Left lobe of liver (tissue), 2 donors: ENCODE results near the gene SRSF8. TPM values are rescaled to one million over a fixed set of nuclear protein-coding genes. Genes with fewer than 3 reads are reported as not detected.
A peak's percentile ranks its signal among the peaks of the same experiment; 100 is the strongest.
"Not testable (repeated sequence)": the region's sequence is repeated elsewhere in the genome, so short reads cannot be mapped to it uniquely, and the experiment has no call there.

Experiments used
- ATAC-seq: fragments of 200-7000 bp; cut with Tn5 transposase; one replicate; pipeline ENCODE4 v1.9.1; 2020; ENCODE audit warnings: mild to moderate bottlenecking, moderate library complexity
- DNase-seq: peaks from one replicate; pipeline ENCODE4 v3.0.0-alpha.2; 2020; ENCODE audit warnings: low spot score
- total RNA-seq: library from RNA; stranded (reverse); gene quantifications from one replicate; pipeline ENCODE4 v1.2.1, GENCODE V29; 2021
- donor health status: DM: no; HTN: no; CAD: no; lungs with moderate emphysema.
- donor health status: DM: no; HTN: yes; CAD: no.

The SRSF8 gene
- 21.0 TPM for total RNA-seq

- ATAC-seq (peak; percentile 72), DNase-seq (no peak)
Observed at GRCh38 chr11:95066716-95067038, at the start of gene SRSF8. Gene SRSF8 (plus strand): TSS chr11:95066919. CDS start chr11:95067227, 308 bp downstream.

- DNase-seq, ATAC-seq: not testable (repeated sequence)
Observed at GRCh38 chr11:95021468-95021867, 45.3 kb upstream of the SRSF8 start.

GRCh38 chr11:95024958-95025357 lies 41.8 kb upstream of the SRSF8 start, which contains the start of gene KDM4E:
Gene KDM4E (plus strand): TSS chr11:95025258. CDS start chr11:95025558, 300 bp downstream.
- no peak for ATAC-seq

GRCh38 chr11:95025594-95025993 lies 41.1 kb upstream of the SRSF8 start:
- ATAC-seq, DNase-seq: not testable (repeated sequence)

More at GRCh38 chr11:95024958-95025357, 41.8 kb upstream of the SRSF8 start, which contains the start of gene KDM4E:
- DNase-seq: no peak

GRCh38 chr11:95028357-95028756 lies 38.4 kb upstream of the SRSF8 start:
- ATAC-seq: no peak

GRCh38 chr11:95033051-95033450 lies 33.7 kb upstream of the SRSF8 start:
- ATAC-seq (no peak), DNase-seq (no peak)

More at GRCh38 chr11:95028357-95028756, 38.4 kb upstream of the SRSF8 start:
- DNase-seq: no peak

GRCh38 chr11:95035316-95035715 lies 31.4 kb upstream of the SRSF8 start:
- ATAC-seq (no peak), DNase-seq (no peak)

GRCh38 chr11:95037356-95038035 lies 29.2 kb upstream of the SRSF8 start:
- not testable (repeated sequence) for DNase-seq
- ATAC-seq: peak; percentile 47

- DNase-seq: no peak
- ATAC-seq: no peak
Observed at GRCh38 chr11:95042239-95042638, 24.5 kb upstream of the SRSF8 start.

GRCh38 chr11:95042906-95043305 lies 23.8 kb upstream of the SRSF8 start:
- DNase-seq (no peak), ATAC-seq (no peak)

GRCh38 chr11:95044010-95044409 lies 22.7 kb upstream of the SRSF8 start:
- ATAC-seq (no peak), DNase-seq (no peak)

- DNase-seq: no peak
- ATAC-seq: no peak
Observed at GRCh38 chr11:95045812-95046211, 20.9 kb upstream of the SRSF8 start.

GRCh38 chr11:95049122-95049521 lies 17.6 kb upstream of the SRSF8 start, which contains the start of gene KDM4F:
Gene KDM4F (plus strand): TSS chr11:95049422.
- DNase-seq, ATAC-seq: not testable (repeated sequence)

GRCh38 chr11:95050595-95051202 lies 16.0 kb upstream of the SRSF8 start:
- no peak for ATAC-seq
- DNase-seq: no peak

- no peak for ATAC-seq
- DNase-seq: no peak
Observed at GRCh38 chr11:95054356-95054755, 12.4 kb upstream of the SRSF8 start.

- DNase-seq (no peak), ATAC-seq (no peak)
Observed at GRCh38 chr11:95055283-95055897, 11.3 kb upstream of the SRSF8 start.

GRCh38 chr11:95057959-95058358 lies 8.8 kb upstream of the SRSF8 start:
- no peak for ATAC-seq
- DNase-seq: no peak

GRCh38 chr11:95058621-95059020 lies 8.1 kb upstream of the SRSF8 start:
- ATAC-seq (no peak), DNase-seq (no peak)

- DNase-seq (no peak), ATAC-seq (no peak)
Observed at GRCh38 chr11:95059046-95059445, 7.7 kb upstream of the SRSF8 start.

- DNase-seq: no peak
- no peak for ATAC-seq
Observed at GRCh38 chr11:95065336-95065735, 1.4 kb upstream of the SRSF8 start.

- ATAC-seq (peak; percentile 83), DNase-seq (peak; percentile 86)
Observed at GRCh38 chr11:95067039-95067840, 521 bp downstream of the SRSF8 start.
